ENCODE measurements around the gene FBN3. TPM values are rescaled to one million over a fixed set of nuclear protein-coding genes. Genes with fewer than 3 reads are reported as not detected.
A peak's percentile ranks its signal among the peaks of the same experiment; 100 is the strongest.
"Not testable (repeated sequence)": the region's sequence is repeated elsewhere in the genome, so short reads cannot be mapped to it uniquely, and the experiment has no call there.

The FBN3 gene
- total RNA-seq, 1 donor from 2014 or later: not detected

- ChIA-PET CTCF (no interaction called here), POLR2A (interaction anchor here (0.8 to 1.1 kb wide), 2 partner anchors 12 to 27 kb away, joined by 3 to 5 read pairs; no protein-coding TSS in a partner anchor)
- H3K4me1 Mint-ChIP-seq: peaks cover 3% of the 10 kb centered on the region
- H3K27ac Mint-ChIP-seq: no peak overlapping the region
- intact Hi-C loops (cut with micrococcal nuclease): loop anchor here (2.0 kb wide), 1 partner anchor 15 kb away; no protein-coding TSS in a partner anchor
- no peak overlapping the region for H3K4me3 Mint-ChIP-seq
- TF ChIP-seq CTCF (IDR thresholded peaks at IDR 0.05): no peak
- ATAC-seq (ENCODE audit: low read depth) (no peak), DNase-seq (no peak)
- no peaks in the 10 kb centered on the region for H3K27me3 Mint-ChIP-seq
- no peaks in the 10 kb centered on the region for H3K9me3 Mint-ChIP-seq
- H3K36me3 Mint-ChIP-seq (ENCODE audit: low read depth): no peaks in the 10 kb centered on the region
These were observed 18.6 kb upstream of the FBN3 start for GRCh38 chr19:8167985-8168384.

GRCh38 chr19:8163759-8164158, 14.4 kb upstream of the FBN3 start:
- CTCF ChIA-PET: no interaction called here
- no peak for ATAC-seq (ENCODE audit: low read depth)

GRCh38 chr19:8161135-8161646, 11.8 kb upstream of the FBN3 start:
- Mint-ChIP-seq H3K27ac (peak overlapping the region; percentile 73), H3K9me3 (no peaks in the 10 kb centered on the region), H3K36me3 (ENCODE audit: low read depth) (no peaks in the 10 kb centered on the region), H3K27me3 (peaks cover 3% of the 10 kb centered on the region), H3K4me1 (peaks cover 23% of the 10 kb centered on the region), H3K4me3 (peak overlapping the region; percentile 59)
- ChIA-PET CTCF (interaction anchor here (1.0 to 1.1 kb wide), 3 partner anchors 32 to 92 kb away, joined by 3 to 4 read pairs (median 3); no protein-coding TSS in a partner anchor), POLR2A (interaction anchor here (0.6 to 3.6 kb wide), 6 partner anchors 33 to 92 kb away, joined by 3 to 76 read pairs (median 6); partner anchors contain the start of gene CERS4)
- no peak for TF ChIP-seq CTCF (IDR thresholded peaks at IDR 0.05)
- no peak for DNase-seq
- ATAC-seq (ENCODE audit: low read depth): peak; percentile 95
- intact Hi-C loops (cut with micrococcal nuclease): no loop called here

More at GRCh38 chr19:8163759-8164158, 14.4 kb upstream of the FBN3 start:
- Mint-ChIP-seq H3K4me1 (peaks cover 19% of the 10 kb centered on the region), H3K36me3 (ENCODE audit: low read depth) (no peaks in the 10 kb centered on the region), H3K27ac (peak overlapping the region; percentile 57), H3K9me3 (no peaks in the 10 kb centered on the region), H3K4me3 (no peak overlapping the region), H3K27me3 (no peaks in the 10 kb centered on the region)
- no peak for DNase-seq
- intact Hi-C loops (cut with micrococcal nuclease): no loop called here
- POLR2A ChIA-PET: interaction anchor here (3.6 kb wide), 1 partner anchor 31 kb away, joined by 76 read pairs; no protein-coding TSS in a partner anchor
- TF ChIP-seq CTCF (IDR thresholded peaks at IDR 0.05): no peak

GRCh38 chr19:8159322-8159721, 9.9 kb upstream of the FBN3 start:
- ChIA-PET POLR2A (interaction anchor here (1.2 to 1.8 kb wide), 5 partner anchors 36 to 94 kb away, joined by 3 to 17 read pairs (median 6); partner anchors contain the start of gene CERS4), CTCF (interaction anchor here (1.0 to 2.7 kb wide), 12 partner anchors 21 to 239 kb away, joined by 3 to 46 read pairs (median 4); partner anchors contain the start of genes CERS4, NDUFA7, RPS28 and SNAPC2)
- DNase-seq; H3K27ac Mint-ChIP-seq; H3K9me3 Mint-ChIP-seq; H3K4me3 Mint-ChIP-seq; H3K36me3 Mint-ChIP-seq (ENCODE audit: low read depth); ATAC-seq (ENCODE audit: low read depth): not testable (repeated sequence)
- peaks cover 23% of the 10 kb centered on the region for H3K4me1 Mint-ChIP-seq
- peaks cover 10% of the 10 kb centered on the region for H3K27me3 Mint-ChIP-seq
- intact Hi-C loops (cut with micrococcal nuclease): loop anchor here (2.0 to 5.0 kb wide), 2 partner anchors 83 to 141 kb away; no protein-coding TSS in a partner anchor

GRCh38 chr19:8158411-8159074, 9.2 kb upstream of the FBN3 start:
- no peak overlapping the region for H3K4me3 Mint-ChIP-seq
- peak overlapping the region; percentile 61 for H3K27ac Mint-ChIP-seq

More at GRCh38 chr19:8158411-8159074, 9.2 kb upstream of the FBN3 start:
- H3K36me3 Mint-ChIP-seq (ENCODE audit: low read depth): no peaks in the 10 kb centered on the region
- intact Hi-C loops (cut with micrococcal nuclease): loop anchor here (1.0 to 5.0 kb wide), 9 partner anchors 36 to 238 kb away; partner anchors contain the start of genes CERS4, NDUFA7 and RPS28
- H3K4me1 Mint-ChIP-seq: peaks cover 23% of the 10 kb centered on the region
- TF ChIP-seq CTCF (IDR thresholded peaks at IDR 0.05): no peak
- ChIA-PET CTCF (interaction anchor here (0.7 to 2.7 kb wide), 20 partner anchors 8 to 420 kb away, joined by 3 to 46 read pairs (median 4); partner anchors contain the start of genes CERS4, NDUFA7, RPS28 and SNAPC2), POLR2A (interaction anchor here (0.6 to 1.8 kb wide), 9 partner anchors 35 to 162 kb away, joined by 3 to 17 read pairs (median 6); partner anchors contain the start of genes CERS4, NDUFA7 and RPS28)
- H3K9me3 Mint-ChIP-seq: no peaks in the 10 kb centered on the region
- peaks cover 10% of the 10 kb centered on the region for H3K27me3 Mint-ChIP-seq
- ATAC-seq (ENCODE audit: low read depth) (peak; percentile 65), DNase-seq (no peak)

All from activated B cell treated with CpG ODN at 0.5 μM for 24 hours (primary cell).